GM19023 (cell line): Measurements from ENCODE around the gene MTFMT.
A peak's percentile ranks its signal among the peaks of the same experiment; 100 is the strongest.

Experiments used
- ATAC-seq: cut with Tn5 transposase; IDR thresholded peaks from one replicate; pipeline ENCODE4 v1.9.1; 2021; ENCODE audit warnings: mild to moderate bottlenecking, moderate library complexity; ENCODE audit not compliant: unreplicated experiment

MTFMT gene

GRCh38 chr15:64989416-64990167 is 39.8 kb downstream of the MTFMT start, which contains the start of gene SPG21:
Gene SPG21, minus strand, starts transcription at chr15:64989914. Its CDS starts 6,345 bp downstream, at chr15:64983569.
- peak; percentile 95 for ATAC-seq

GRCh38 chr15:64987136-64987535 is 42.3 kb downstream of the MTFMT start:
- no peak for ATAC-seq

- no peak for ATAC-seq
These were observed 43.9 kb downstream of the MTFMT start for GRCh38 chr15:64985366-64986033.

GRCh38 chr15:64982472-64982871 is 47.0 kb downstream of the MTFMT start:
- no peak for ATAC-seq

- ATAC-seq: no peak
These were observed 47.5 kb downstream of the MTFMT start for GRCh38 chr15:64981812-64982431.

GRCh38 chr15:64979252-64979710 is 50.2 kb downstream of the MTFMT start:
- no peak for ATAC-seq

- no peak for ATAC-seq
These were observed 54.0 kb downstream of the MTFMT start for GRCh38 chr15:64975390-64975789.

GRCh38 chr15:64970698-64971097 is 58.7 kb downstream of the MTFMT start:
- ATAC-seq: no peak

- no peak for ATAC-seq
These were observed 60.0 kb downstream of the MTFMT start for GRCh38 chr15:64969401-64969800.

GRCh38 chr15:64961013-64961412 is 68.4 kb downstream of the MTFMT start:
- no peak for ATAC-seq

- no peak for ATAC-seq
These were observed 69.3 kb downstream of the MTFMT start for GRCh38 chr15:64960153-64960552.

GRCh38 chr15:64959128-64959527 is 70.3 kb downstream of the MTFMT start:
- no peak for ATAC-seq

GRCh38 chr15:64954395-64954794 is 75.0 kb downstream of the MTFMT start:
- ATAC-seq: no peak

- no peak for ATAC-seq
These were observed 77.5 kb downstream of the MTFMT start for GRCh38 chr15:64951777-64952418.
